Loucy (cell line): ENCODE data around the gene CRY2.

Source experiments
- CTCF ChIP-seq: fragments of 200-600 bp; sonication (generic); conservative IDR thresholded peaks from 2 replicates; pipeline ENCODE4 v1.5.1; 2014; ENCODE audit warnings: mild to moderate bottlenecking, antibody characterized with exemption, low read length
- EZH2phosphoT487 ChIP-seq: fragments of 200-600 bp; IDR thresholded peaks from 2 replicates; pipeline ENCODE4 v1.6.1; 2018; ENCODE audit warnings: antibody characterized with exemption, mild to moderate bottlenecking, moderate library complexity, borderline replicate concordance

GRCh38 chr11:45927684-45928413 lies 80.6 kb downstream of the CRY2 start:
- TF ChIP-seq CTCF, result no peak
- TF ChIP-seq EZH2phosphoT487, result no peak
